Choroid plexus epithelial cell (primary cell): ENCODE measurements around the gene SDHD.

Experiments used
- DNase-seq: peaks from one replicate; pipeline ENCODE4 v3.0.0-alpha.2; 2010; ENCODE audit warnings: low read depth
- H3K4me3 ChIP-seq: 2 replicates; pipeline ENCODE4 v1.5.1; 2011; ENCODE audit warnings: low read depth, mild to moderate bottlenecking, control low read depth, low read length, moderate library complexity
- TF ChIP-seq, protein P1 (sequence below): conservative IDR thresholded peaks from 2 replicates; pipeline ENCODE4 v1.5.1; 2011; ENCODE audit warnings: low read depth, mild to moderate bottlenecking, control low read depth, inconsistent platforms, low read length, moderate library complexity

SDHD gene

DNA sequence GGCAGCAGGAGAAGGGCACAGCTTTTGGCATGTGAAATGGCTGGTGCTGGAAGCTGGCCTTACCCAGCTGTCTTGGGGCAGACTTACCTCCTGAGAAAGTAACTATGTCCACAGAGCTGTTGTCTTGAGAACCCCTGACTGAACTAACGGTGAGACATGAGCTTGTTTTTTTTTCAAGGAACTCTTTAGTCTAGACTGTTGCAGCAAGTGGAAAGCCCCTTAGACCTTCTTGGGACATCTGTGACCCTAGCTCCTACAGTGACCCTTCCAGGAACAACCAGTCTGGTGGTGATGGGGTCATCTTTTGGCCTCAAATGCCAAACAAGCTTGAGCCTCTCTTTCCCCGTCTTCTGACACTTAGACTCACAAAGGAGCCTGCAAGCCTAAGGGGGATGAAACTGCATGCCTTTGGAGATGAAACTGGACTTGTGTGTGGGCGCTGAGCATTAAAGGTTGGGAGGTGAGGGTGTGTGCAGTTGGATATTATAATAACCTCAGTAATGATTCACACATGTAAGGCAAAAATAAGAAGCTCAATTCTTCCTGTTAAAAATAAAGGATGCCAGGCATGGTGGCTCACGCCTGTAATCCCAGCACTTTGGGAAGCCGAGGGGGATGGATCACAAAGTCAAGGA, 35.4 kb downstream of the SDHD start:
- peak; percentile 21 for DNase-seq
- TF ChIP-seq, protein P1, sequence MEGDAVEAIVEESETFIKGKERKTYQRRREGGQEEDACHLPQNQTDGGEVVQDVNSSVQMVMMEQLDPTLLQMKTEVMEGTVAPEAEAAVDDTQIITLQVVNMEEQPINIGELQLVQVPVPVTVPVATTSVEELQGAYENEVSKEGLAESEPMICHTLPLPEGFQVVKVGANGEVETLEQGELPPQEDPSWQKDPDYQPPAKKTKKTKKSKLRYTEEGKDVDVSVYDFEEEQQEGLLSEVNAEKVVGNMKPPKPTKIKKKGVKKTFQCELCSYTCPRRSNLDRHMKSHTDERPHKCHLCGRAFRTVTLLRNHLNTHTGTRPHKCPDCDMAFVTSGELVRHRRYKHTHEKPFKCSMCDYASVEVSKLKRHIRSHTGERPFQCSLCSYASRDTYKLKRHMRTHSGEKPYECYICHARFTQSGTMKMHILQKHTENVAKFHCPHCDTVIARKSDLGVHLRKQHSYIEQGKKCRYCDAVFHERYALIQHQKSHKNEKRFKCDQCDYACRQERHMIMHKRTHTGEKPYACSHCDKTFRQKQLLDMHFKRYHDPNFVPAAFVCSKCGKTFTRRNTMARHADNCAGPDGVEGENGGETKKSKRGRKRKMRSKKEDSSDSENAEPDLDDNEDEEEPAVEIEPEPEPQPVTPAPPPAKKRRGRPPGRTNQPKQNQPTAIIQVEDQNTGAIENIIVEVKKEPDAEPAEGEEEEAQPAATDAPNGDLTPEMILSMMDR, result no peak

DNA sequence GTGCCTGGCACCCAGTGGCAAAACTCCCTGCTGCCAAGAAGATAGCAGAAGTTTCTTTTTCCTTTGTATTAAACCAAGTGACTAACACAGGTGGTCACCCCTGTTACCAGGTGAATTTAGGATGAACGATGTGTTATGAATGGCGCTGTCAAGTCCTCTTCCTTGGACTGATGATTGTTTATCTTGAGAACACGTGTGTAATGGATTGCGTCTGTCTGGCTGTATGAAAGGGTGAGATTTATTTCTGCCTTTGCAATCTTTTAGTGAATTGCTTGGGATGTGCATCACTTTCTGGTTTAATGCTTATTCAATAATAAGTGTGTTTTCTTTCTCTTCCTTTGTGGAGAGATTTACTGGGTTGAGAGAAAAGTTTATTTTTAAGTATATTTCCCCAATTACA, 36.5 kb downstream of the SDHD start:
- H3K4me3 ChIP-seq, result no peak overlapping the region
- no peak for DNase-seq
- TF ChIP-seq, protein P1, result no peak

More for the DNA sequence above, 35.4 kb downstream of the SDHD start:
- no peak overlapping the region for H3K4me3 ChIP-seq

DNA sequence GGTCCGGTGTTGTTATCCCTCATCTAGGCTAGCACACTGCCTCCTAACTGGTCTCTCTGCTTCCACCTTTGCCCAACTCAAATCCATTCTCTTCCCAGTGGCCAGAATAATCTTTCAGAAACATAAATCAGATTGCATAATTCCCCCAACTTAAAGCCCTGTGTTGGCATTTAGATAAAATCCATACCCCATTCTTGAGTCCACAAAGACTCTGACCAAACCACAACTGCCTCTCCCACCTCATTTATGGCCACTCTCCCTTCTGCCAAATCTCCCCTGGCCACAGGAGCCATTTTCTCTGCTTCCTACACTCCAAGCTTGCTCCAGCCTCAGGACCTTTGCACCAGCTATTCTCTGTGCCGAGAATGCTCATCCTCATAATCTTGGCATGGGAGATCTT, 40.4 kb downstream of the SDHD start:
- TF ChIP-seq, protein P1, result no peak
- no peak for DNase-seq
- no peak overlapping the region for H3K4me3 ChIP-seq

GRCh38 chr11:112128483-112129121, 41.9 kb downstream of the SDHD start:
- DNase-seq, result peak; percentile 76
- TF ChIP-seq, protein P1, result no peak
- no peak overlapping the region for H3K4me3 ChIP-seq

GRCh38 chr11:112129656-112130055, 43.0 kb downstream of the SDHD start:
- TF ChIP-seq, protein P1, result no peak
- no peak for DNase-seq
- no peak overlapping the region for H3K4me3 ChIP-seq

DNA sequence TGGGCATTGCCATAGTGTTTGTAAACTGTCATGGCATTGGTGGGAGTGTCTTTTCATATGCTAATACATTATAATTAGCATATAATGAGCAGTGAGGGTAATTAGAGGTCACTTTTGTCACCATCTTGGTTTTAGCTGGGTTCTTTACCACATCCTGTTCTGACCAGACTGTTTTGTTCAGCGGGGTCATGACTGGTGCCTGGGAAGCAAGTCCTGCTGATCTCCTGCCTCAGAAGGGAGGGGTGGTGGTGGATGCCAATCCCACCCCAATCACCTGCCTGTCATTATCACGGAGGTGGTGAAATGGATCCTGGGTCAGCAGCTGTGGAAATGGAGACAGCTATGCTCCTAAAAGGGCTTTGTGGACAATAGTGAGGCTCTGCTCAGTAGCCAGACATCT, 46.1 kb downstream of the SDHD start:
- TF ChIP-seq, protein P1, result no peak
- H3K4me3 ChIP-seq, result no peak overlapping the region
- no peak for DNase-seq

DNA sequence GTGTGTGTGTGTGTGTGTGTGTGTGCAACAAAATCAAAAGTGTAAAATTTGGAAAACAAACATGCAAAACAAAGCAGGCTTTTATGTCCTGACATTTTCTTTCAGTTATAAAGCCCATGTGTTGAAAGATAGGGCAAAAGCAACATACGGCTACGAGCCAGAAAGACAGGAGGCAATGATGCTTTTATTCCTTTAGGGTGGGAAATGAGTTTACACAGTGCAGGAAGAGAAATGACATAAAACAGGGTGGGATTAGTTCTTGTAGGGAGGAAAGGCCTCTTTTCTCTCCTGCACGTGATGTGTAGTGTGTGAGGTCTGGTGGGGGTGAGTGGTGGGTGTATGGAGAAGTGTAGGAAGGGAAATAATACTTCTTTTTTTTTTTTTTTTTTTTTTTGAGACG, 47.8 kb downstream of the SDHD start:
- no peak for DNase-seq
- TF ChIP-seq, protein P1, result no peak
- no peak overlapping the region for H3K4me3 ChIP-seq
